Measurements from ENCODE around the gene LMAN2.

The LMAN2 gene

GRCh38 chr5:177336603-177337494 is 14.6 kb downstream of the LMAN2 start:
- TF ChIP-seq CTCF (IDR thresholded peaks at IDR 0.05): no peak
- Histone ChIP-seq H3K4me2 (ENCODE audit: low read length) (no peak overlapping the region), H3K79me2 (peaks cover 52% of the 10 kb centered on the region), H3K4me3 (ENCODE audit: low read depth, low read length) (no peak overlapping the region), H3K9ac (no peak overlapping the region), H2AFZ (no peak overlapping the region), H3K4me1 (no peaks in the 10 kb centered on the region), H3K27me3 (ENCODE audit: control insufficient read depth, insufficient read depth, low read length) (no peaks in the 10 kb centered on the region), H3K36me3 (ENCODE audit: control insufficient read depth, insufficient read depth, low read length) (no peaks in the 10 kb centered on the region), H3K9me3 (ENCODE audit: control insufficient read depth, low read length) (no peaks in the 10 kb centered on the region), H3K27ac (no peak overlapping the region)

GRCh38 chr5:177336112-177336511 is 15.4 kb downstream of the LMAN2 start:
- Histone ChIP-seq H3K27ac (no peak overlapping the region), H3K27me3 (ENCODE audit: control insufficient read depth, insufficient read depth, low read length) (no peaks in the 10 kb centered on the region), H2AFZ (no peak overlapping the region), H3K36me3 (ENCODE audit: control insufficient read depth, insufficient read depth, low read length) (no peaks in the 10 kb centered on the region), H3K9me3 (ENCODE audit: control insufficient read depth, low read length) (no peaks in the 10 kb centered on the region), H3K9ac (no peak overlapping the region), H3K79me2 (peaks cover 45% of the 10 kb centered on the region), H3K4me1 (no peaks in the 10 kb centered on the region), H3K4me3 (ENCODE audit: low read depth, low read length) (no peak overlapping the region), H3K4me2 (ENCODE audit: low read length) (no peak overlapping the region)
- peak; percentile 6 for TF ChIP-seq CTCF (IDR thresholded peaks at IDR 0.05)

- TF ChIP-seq CTCF (IDR thresholded peaks at IDR 0.05): no peak
- Histone ChIP-seq H3K9me3 (ENCODE audit: control insufficient read depth, low read length) (no peaks in the 10 kb centered on the region), H3K27ac (no peak overlapping the region), H3K79me2 (peaks cover 42% of the 10 kb centered on the region), H3K9ac (no peak overlapping the region), H3K36me3 (ENCODE audit: control insufficient read depth, insufficient read depth, low read length) (no peaks in the 10 kb centered on the region), H3K4me1 (no peaks in the 10 kb centered on the region), H3K27me3 (ENCODE audit: control insufficient read depth, insufficient read depth, low read length) (no peaks in the 10 kb centered on the region), H3K4me2 (ENCODE audit: low read length) (no peak overlapping the region), H2AFZ (no peak overlapping the region), H3K4me3 (ENCODE audit: low read depth, low read length) (no peak overlapping the region)
These were observed 15.8 kb downstream of the LMAN2 start for GRCh38 chr5:177335701-177336065.

GRCh38 chr5:177334781-177335700 is 16.4 kb downstream of the LMAN2 start:
- peaks cover 35% of the 10 kb centered on the region for H3K79me2 ChIP-seq
- H3K9ac ChIP-seq: no peak overlapping the region
- no peaks in the 10 kb centered on the region for H3K36me3 ChIP-seq (ENCODE audit: control insufficient read depth, insufficient read depth, low read length)
- H3K4me2 ChIP-seq (ENCODE audit: low read length): no peak overlapping the region
- no peak overlapping the region for H3K27ac ChIP-seq
- H3K4me1 ChIP-seq: no peaks in the 10 kb centered on the region
- TF ChIP-seq CTCF (IDR thresholded peaks at IDR 0.05): no peak
- no peak overlapping the region for H2AFZ ChIP-seq
- no peaks in the 10 kb centered on the region for H3K9me3 ChIP-seq (ENCODE audit: control insufficient read depth, low read length)
- H3K27me3 ChIP-seq (ENCODE audit: control insufficient read depth, insufficient read depth, low read length): no peaks in the 10 kb centered on the region
- H3K4me3 ChIP-seq (ENCODE audit: low read depth, low read length): no peak overlapping the region

Data from parathyroid adenoma (tissue), 2 donors.